HG02885 (cell line): Measurements from ENCODE around the gene JPH3.

Experiments used
- ATAC-seq: cut with Tn5 transposase; IDR thresholded peaks from one replicate; pipeline ENCODE4 v1.9.1; 2021; ENCODE audit warnings: mild to moderate bottlenecking; ENCODE audit not compliant: unreplicated experiment, poor library complexity

The JPH3 gene

DNA sequence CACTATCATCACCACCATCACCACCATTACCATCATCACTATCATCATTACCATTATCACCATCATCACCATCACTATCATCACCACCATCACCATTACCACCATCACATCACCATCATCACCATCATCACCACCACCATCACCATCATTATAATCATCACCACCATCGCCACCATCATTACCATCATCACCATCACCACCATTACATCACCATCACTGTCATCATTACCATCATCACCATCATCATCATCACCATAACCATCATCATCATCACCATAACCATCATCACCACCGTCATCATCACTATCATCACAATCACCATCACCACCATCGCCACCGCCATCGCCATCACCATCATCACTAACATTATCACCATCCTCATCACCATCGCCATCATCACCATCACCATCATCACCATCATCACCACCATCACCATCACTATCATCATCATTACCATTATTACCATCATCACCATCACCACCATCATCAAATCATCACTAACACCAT lies 4.9 kb upstream of the JPH3 start:
- no peak for ATAC-seq

DNA sequence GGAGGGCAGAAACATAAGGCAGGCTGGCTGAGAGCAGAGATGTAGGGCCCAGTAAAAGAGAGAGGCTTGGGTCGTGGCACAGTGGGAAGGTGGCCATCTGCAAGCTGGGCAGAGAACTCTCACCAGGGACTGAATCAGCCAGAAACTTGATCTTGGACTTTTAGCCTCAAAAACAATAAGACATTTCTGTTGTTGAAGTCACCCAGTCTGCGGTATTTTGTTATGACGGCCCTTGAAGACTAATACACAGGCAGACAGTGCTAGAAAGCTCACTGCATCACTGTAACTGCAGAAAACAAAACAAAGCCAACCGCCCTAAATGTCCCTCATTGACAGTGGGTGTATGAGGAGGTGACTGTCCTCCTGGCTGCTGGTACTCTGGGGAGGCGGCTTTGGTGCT lies 3.9 kb upstream of the JPH3 start:
- no peak for ATAC-seq

DNA sequence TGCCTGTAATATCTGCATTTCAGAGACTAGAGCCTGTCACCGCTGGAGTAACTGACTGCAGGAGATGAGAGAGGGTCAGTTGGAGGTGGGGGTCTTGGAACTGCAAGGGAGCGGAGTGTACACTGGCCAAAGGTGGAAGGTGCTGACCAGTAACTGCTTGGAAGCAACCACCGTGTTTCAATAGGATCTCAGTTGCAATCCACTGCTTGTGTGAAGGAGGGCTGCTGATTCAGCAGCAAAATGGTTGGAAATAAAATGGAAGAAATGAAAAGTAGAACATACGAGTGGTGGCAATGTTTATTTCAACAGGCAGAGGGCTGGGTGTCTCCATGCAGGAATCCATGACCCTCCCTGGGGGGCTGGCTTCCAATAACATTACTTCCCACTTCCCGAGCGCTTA lies 2.1 kb upstream of the JPH3 start:
- ATAC-seq = no peak

DNA sequence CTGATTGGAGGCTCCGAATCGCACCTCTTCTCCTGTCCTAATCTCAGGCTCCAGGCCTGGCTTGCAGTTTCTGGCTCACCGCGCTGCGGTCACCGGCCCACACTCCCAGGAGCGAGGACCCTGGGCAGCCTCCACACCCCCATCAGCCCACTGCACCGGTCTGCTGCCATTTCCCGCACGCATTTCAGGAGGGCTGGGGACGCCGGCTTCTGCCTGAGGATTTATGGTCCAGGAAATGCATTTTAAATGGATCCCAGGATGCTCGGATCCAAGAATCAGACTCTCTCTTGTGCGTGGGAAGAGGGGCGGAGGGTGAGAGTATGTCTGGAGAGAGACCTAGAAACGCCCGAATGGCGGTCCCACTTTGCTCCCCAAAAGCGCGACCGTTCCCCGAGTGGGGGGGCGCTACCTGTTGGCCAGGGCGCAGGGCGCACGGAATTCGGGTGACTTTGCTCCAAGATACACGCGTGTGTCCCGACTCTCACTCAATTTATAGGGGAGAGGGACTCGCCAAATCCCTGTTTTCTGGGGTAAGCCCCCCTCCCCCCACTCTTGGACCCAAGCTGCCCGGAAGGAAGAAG lies 817 bp upstream of the JPH3 start:
- ATAC-seq = no peak

DNA sequence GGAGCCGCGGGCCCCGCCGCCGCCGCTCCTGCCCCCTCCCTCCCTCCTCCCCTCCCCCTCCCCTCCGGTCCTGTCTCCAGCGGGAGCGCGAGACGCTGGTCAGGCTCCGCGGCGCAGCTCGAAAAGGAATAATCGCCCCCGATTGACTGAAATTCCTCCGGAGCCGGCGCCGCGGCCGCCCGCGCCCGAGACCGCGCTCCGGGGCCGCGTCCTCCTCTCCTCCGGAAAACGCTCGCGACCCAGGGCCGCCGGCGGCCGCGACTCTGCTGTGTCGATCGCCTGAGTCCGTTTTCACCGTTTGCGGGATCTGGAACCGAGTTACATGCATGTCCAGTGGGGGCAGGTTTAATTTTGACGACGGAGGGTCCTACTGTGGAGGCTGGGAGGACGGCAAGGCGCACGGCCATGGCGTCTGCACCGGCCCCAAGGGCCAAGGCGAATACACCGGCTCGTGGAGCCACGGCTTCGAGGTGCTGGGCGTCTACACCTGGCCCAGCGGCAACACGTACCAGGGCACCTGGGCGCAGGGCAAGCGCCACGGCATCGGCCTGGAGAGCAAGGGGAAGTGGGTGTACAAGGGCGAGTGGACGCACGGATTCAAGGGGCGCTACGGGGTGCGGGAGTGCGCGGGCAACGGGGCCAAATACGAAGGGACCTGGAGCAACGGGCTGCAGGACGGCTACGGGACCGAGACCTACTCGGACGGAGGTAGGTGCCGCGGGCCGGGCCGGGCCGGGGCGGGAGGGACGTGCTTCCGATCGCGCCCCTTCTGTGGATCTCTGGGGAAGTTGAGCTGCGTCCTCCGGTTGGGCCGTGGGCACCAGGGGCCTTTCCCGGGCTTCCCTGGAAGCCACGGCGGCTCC lies 744 bp downstream of the JPH3 start:
- no peak for ATAC-seq

DNA sequence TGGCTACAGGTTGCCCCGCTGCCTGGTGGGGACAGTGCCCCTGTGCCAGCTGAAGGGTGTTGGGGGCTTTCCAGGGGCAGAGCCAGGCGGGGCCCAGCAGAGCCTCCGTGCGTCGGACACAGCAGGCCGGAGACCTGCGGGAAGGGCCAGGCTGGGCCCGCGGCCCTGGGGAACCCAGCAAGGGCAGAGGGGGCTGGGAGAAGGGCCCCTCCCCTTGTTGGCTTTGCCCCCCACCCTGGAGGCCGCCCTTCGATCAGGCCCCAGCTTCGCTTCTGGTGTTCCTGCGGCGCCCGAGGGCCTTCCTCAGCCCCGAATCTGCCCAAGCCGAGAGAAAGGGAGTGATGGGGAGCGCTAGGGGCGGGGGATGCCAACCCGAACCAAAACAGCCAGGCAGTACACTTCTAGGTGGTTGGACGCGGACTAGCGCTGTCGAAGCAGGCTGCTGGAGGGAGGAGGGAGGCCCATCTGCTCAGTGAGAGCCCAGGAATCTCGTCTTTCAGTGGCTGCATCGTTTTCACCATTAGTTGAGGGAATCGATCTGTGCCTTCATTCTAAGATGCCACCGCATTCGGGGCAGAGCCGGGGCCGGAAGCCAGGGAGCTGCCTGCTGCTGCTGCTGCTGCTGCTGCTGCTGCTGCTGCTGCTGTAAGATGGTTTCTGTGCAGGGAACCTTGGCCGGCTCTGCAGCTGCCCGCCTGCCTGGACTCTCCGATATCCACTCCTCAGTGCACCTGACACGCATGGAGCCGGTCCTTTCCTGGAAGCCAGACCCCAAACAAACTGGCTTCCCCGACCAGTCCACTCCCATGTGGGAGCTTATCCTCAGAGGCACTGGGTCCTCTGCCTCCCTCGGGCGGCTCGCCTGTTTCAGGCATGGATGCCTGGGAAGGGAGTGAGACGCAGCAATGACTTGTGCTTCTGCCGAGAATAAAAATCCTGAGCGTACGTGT lies 1.7 kb downstream of the JPH3 start:
- ATAC-seq = no peak

DNA sequence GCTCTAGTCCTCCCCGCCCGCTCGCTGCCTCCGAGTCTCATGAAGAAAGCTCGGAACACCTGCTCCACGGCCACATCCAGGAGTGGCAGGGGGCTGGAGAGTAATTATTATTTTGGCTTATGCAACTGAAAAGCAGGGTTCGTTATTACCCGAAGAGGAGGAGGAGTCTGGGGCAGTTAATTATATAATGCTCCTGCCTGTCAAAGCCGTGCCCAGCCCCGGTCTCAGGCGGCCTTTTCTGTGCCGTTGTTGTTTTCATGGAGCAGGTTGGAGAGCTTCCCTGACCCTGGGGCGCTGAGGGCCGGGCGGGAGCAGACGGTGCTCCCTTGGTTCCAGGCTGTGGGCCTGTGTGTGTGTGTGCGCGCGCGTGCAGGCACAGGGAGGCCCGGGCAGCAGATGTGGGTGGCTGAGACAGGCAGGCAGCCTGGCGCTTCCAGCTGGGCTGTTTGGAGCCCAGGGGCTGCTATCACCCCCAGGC lies 2.4 kb downstream of the JPH3 start:
- ATAC-seq = no peak

DNA sequence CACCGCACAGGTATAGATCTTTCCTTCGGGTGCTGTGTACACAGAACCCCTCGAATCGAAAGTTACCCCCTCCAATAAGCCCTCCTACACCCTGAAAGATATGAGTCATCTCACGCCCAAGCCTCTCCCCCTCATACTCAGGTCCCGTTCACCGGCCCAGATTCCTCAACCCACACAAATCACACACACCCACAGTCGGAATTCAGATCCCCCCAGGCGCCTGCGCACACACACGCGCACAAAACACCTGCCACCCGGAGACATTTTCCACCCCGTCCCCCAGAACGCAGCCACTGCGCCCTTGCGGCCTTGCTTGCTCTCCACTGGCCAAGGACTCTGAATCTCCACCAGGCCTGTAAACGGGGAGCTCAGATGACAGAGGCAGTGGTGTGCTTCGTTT lies 4.9 kb downstream of the JPH3 start:
- no peak for ATAC-seq

DNA sequence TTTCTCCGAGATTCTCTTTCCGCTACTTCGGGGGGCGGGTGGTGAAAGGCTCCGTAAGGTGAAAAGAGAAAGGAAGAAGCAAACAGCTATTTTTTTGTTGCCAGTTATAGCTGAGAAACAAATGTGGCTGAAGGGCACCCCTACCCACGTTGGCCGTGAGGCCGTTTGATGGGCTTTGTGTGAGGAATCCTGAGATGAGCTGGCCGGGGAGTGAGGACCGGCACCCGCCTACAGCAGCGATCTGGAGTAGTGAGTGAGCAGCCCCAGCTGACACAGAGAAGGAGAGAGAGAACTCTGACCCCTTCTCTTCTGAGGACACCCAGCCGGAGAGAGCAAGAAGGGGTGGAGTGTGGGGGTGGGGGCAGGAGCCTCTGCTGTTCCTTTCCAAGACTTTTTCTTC lies 5.6 kb downstream of the JPH3 start:
- ATAC-seq = no peak

DNA sequence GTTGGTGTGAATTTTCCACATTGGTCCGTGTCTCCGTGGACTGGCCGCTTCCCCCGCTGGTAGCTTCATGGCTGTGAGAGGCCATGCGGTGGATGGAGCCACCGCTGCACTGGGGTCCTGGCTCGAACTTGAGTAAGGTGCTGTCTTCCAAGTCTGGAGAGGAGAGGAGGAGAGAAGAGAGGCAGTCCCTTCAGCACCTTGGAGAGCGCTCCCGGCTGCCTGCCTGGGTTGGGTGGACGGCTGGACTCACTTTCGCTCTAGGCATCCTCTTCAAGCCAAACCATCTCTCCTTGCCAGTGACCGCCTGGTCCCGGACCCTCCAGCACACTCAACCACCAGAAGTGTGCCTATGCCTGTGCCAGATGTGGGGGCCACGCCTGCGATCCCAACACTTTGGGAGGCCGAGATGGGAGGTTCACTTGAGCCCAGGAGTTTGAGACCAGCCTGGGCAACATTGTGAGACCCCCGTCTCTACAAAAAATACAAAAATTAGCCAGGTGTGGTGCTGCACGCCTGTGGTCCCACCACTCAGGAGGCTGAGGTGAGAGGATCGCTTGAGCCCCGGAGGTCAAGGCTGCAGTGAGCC lies 6.2 kb downstream of the JPH3 start:
- no peak for ATAC-seq

DNA sequence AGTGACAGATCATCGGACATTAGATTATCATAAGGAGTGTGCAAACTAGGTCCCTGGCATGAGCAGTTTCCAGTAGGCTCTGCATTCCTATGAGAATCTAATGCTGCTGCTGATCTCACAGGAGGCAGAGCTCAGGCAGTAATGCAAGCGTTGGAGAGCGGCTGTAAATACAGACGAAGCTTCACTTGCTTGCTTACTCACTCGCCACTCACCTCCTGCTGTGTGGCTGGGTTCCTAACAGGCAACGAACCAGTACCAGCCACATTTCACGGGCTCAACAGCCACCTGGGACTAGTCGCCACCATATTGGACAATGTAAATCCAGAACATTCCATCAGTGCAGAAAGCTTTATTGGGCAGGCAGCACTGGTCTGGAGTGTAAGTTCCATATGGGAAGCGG lies 7.7 kb downstream of the JPH3 start:
- ATAC-seq = no peak

DNA sequence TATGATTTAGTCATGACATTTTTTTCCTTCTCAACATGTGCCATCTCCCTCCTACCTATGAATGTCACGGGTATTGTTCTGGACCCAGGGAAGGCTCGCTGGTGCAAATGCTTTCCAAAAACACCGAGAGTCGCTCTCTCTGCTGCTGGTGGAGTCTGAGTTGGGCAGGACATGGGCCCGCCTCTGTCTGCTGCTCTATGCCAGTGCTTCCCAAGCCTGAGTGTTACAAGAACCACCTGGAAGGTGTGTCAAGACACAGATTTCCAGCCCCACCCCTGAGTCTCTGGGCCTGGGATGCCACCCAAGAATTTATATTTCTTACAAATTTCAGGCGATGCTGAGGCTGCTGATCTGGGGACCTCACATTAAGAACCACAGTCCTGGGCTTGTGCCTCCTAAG lies 9.1 kb downstream of the JPH3 start:
- no peak for ATAC-seq

DNA sequence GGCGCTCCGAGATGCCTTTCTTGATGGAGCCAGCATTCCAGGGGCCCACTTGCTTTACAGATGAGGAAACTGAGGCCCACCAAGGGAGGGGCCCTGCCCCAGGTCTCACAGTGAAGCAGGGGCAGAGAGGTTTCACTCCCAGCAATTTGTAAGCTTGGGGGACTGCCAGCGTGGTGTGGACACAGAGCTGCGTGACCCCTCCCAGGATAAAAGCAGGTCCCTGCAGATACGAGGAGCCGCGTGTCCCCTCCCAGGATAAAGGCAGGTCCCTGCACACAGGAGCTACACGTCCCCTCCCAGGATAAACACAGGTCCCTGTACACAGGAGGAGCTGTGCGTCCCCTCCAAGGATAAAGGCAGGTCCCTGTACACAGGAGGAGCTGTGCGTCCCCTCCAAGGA lies 11.7 kb downstream of the JPH3 start:
- ATAC-seq = no peak

DNA sequence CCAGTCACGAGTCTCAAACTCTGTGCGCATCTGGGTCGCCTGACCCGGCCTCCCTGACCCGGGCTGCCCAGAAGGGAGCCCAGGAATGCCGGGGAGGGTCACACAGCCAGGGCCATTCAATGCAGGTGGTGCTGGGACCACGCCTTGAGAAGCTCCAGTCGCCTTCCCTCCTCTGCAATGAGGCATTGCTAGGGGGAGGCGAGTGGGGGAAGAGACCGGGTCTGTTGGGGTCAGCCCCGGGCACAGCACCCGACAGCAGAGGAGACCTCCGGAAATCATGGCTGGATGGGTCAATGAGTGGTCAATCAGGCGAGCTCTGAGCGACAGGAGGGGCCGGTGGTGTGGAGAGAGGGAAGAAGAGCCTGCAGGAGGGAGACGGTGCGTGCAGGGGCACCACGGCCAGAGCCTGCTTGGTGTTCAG lies 13.3 kb downstream of the JPH3 start:
- no peak for ATAC-seq

DNA sequence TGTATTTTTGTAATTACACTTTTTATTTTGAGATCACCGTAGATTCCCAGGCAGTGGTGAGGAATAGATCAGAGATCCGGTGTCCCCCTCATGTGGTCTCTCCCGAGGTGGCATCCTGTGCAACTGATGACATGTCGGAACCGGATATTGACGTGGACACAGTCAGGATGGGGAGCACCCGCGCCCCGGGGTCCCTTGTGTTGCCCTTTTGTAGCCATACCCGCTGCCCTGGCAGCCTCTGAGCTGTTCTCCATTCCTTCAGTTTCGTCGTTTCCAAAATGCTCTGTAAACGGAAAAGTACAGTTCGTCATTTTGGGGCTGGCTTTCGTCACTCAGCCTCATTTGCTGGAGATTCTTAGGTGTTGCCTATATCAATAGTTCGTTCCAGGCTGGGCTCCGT lies 14.2 kb downstream of the JPH3 start:
- no peak for ATAC-seq

DNA sequence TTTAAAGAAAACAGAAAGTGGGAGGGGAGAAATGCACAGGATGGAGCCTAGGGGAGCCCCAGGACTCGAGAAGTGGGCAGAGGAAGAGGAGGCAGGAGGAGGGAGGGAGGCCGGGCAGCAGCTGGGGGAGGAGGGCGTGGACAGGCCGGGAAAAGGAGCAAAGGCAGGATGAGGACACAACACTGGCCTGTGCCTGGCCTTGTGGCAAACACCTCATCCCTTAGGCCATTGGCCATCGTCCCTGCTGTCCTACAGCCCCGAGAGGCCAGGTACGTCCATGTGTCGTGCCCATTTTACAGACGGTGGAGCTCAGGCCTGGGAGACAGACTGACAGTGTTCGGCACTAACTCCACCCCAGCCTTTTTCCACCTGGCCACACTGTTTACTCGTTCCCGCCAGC lies 15.9 kb downstream of the JPH3 start:
- no peak for ATAC-seq

DNA sequence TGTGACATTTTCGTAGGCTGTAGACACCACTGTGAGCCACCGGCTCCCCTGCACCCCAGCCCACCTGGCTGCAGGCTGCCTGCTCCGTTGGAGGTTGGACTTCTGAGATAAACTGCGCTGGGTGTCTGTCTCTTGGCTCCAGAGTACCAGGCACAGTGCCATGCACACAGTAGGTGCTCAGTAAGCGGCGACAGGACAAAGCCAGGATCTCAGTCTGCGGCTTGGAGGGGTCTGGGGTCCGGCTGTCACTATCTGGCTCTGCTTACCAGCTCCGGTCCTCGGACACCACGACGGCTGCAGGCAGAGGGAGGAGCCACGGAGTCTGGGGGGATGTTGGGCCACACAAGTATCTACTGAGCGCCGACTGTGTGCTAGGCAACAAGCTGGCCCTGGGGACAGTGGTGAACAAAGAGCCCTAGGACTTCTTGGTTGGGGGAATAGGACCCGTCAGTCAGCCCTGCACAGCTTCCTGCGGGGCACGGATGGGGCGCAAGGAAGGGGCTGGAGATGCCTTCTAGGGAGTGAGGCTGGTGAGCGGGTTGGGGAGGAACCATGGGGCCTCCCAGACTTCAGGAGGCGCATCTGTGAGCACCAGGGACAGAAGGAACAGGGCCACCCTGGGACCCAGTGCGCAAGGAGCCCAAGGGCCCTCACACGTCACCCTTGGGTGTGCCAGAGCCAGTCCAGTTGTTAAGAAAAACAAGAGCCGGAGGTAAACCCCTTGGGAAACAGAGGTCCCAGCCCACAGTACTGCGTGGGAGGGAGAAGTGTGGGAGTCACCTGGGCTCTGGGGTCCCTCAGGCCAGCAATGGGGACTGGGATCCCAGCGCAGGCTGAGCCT lies 17.3 kb downstream of the JPH3 start:
- no peak for ATAC-seq

DNA sequence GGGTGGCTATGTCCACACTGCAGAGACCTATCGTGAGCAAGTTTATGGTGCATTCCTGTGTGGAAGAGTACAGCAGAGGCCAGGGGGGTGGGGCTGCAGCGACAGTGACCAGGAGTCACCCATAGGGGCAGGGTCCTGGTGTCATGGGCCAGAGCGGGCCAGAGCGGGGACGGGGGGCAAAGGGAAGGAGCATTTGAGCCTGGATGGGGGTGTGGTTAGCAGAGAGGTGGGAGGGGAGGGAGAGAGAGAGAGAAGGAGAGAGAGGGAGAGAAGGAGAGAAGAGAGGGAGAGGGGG lies 17.8 kb downstream of the JPH3 start:
- no peak for ATAC-seq

DNA sequence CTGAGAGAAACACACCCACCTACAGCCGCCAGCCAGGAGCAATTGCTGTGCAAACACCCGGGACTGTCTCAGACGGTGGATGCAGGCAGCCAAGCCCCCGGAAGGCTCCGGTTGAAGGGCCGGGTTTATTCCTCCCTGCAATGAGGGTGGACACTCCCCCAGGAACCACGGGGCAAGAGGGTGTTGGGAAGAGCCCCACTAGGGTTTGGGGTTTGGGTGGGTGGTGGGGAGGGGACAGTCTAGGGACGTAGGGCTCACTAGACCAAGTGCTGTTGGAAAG lies 19.2 kb downstream of the JPH3 start:
- ATAC-seq = no peak
